ENCODE results near the gene BCL11A. TPM values are rescaled to one million over a fixed set of nuclear protein-coding genes. Genes with fewer than 3 reads are reported as not detected.

BCL11A gene
- total and polyA plus RNA-seq, 7 donors, result 3.6 to 39.6 (median 16.3) TPM

- no peaks in the 10 kb centered on the region for H3K36me3 ChIP-seq
- no peak for TF ChIP-seq POLR2A (IDR thresholded peaks at IDR 0.05)
- H3K4me1 ChIP-seq, result no peaks in the 10 kb centered on the region
- intact Hi-C loops (cut with DNase I), result no loop called here
- no peak overlapping the region for H3K4me3 ChIP-seq
- DNase-seq, result no peak
- no peak overlapping the region for H3K27ac ChIP-seq
- H3K27me3 ChIP-seq, result no peaks in the 10 kb centered on the region
- peaks cover 0 to 2% (median 0%) of the 10 kb centered on the region in 4 donors for H3K9me3 ChIP-seq
- WGBS, 2 donors, result 36 to 69% methylated on average over 10 of the region's 10 CpGs
Observed at GRCh38 chr2:60416221-60417008, 137.0 kb downstream of the BCL11A start.

- intact Hi-C loops (cut with DNase I), result no loop called here
- Histone ChIP-seq H3K9me3 (peaks cover 0 to 2% (median 0%) of the 10 kb centered on the region in 4 donors), H3K4me3 (no peak overlapping the region), H3K27ac (no peak overlapping the region), H3K4me1 (no peaks in the 10 kb centered on the region), H3K27me3 (no peaks in the 10 kb centered on the region), H3K36me3 (no peaks in the 10 kb centered on the region)
- DNase-seq, result no peak
- no peak for TF ChIP-seq POLR2A (IDR thresholded peaks at IDR 0.05)
- TF ChIP-seq, protein P1, sequence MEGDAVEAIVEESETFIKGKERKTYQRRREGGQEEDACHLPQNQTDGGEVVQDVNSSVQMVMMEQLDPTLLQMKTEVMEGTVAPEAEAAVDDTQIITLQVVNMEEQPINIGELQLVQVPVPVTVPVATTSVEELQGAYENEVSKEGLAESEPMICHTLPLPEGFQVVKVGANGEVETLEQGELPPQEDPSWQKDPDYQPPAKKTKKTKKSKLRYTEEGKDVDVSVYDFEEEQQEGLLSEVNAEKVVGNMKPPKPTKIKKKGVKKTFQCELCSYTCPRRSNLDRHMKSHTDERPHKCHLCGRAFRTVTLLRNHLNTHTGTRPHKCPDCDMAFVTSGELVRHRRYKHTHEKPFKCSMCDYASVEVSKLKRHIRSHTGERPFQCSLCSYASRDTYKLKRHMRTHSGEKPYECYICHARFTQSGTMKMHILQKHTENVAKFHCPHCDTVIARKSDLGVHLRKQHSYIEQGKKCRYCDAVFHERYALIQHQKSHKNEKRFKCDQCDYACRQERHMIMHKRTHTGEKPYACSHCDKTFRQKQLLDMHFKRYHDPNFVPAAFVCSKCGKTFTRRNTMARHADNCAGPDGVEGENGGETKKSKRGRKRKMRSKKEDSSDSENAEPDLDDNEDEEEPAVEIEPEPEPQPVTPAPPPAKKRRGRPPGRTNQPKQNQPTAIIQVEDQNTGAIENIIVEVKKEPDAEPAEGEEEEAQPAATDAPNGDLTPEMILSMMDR (IDR thresholded peaks at IDR 0.05), result no peak
- no peak for TF ChIP-seq POLR2AphosphoS5 (IDR thresholded peaks at IDR 0.05)
- TF ChIP-seq EP300 (IDR thresholded peaks at IDR 0.05), result no peak
Observed at GRCh38 chr2:60415814-60416213, 137.6 kb downstream of the BCL11A start.

DNA sequence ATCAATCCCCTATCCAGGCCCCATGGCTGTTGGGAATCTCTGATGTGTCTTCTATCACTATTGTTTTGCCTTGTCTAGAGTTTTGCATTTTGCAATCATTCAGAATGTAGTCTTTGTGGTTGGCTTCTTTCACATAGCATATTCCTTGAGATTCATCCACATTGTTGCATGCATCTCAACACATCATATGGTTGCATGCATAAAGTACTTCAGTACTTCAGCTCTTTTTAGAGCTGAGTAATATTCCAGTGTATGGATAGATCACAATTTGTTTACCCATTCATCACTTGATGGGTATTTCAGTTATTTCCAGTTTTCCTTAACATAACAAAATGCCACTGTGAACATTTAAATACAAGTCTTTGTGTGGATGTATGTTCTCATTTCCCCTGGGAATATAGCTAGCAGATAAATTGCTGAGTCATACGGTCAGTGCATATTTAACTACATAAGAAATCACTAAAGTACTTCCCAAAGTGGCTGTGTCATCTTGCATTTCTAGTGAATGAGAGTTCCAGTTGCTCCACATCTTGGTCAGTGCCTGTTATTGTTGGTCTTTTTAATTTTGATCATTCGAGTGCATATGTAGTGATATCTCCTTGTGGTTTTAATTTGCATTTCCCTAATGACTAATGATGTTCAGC is 138.8 kb downstream of the BCL11A start:
- Histone ChIP-seq H3K27me3 (no peaks in the 10 kb centered on the region), H3K27ac (no peak overlapping the region), H3K4me1 (no peaks in the 10 kb centered on the region), H3K36me3 (no peaks in the 10 kb centered on the region), H3K4me3 (no peak overlapping the region), H3K9me3 (peaks cover 0 to 2% (median 0%) of the 10 kb centered on the region in 4 donors)
- no peak for DNase-seq
- intact Hi-C loops (cut with DNase I), result no loop called here
- 87 to 88% methylated on average over 2 of the region's 2 CpGs for WGBS, 2 donors
- TF ChIP-seq POLR2A (IDR thresholded peaks at IDR 0.05) (no peak), EP300 (IDR thresholded peaks at IDR 0.05) (no peak), POLR2AphosphoS5 (IDR thresholded peaks at IDR 0.05) (no peak)
- TF ChIP-seq, protein P1 (IDR thresholded peaks at IDR 0.05), result no peak

- Histone ChIP-seq H3K27ac (no peak overlapping the region), H3K4me3 (no peak overlapping the region), H3K36me3 (no peaks in the 10 kb centered on the region), H3K4me1 (no peaks in the 10 kb centered on the region), H3K9me3 (peaks cover 0 to 2% (median 0%) of the 10 kb centered on the region in 4 donors), H3K27me3 (no peaks in the 10 kb centered on the region)
- TF ChIP-seq POLR2AphosphoS5 (IDR thresholded peaks at IDR 0.05) (no peak), EP300 (IDR thresholded peaks at IDR 0.05) (no peak), POLR2A (IDR thresholded peaks at IDR 0.05) (no peak)
- TF ChIP-seq, protein P1 (IDR thresholded peaks at IDR 0.05), result no peak
- intact Hi-C loops (cut with DNase I), result no loop called here
- no peak for DNase-seq
- 62 to 87% methylated on average over 6 of the region's 6 CpGs for WGBS, 2 donors
Observed at GRCh38 chr2:60413814-60414168, 139.7 kb downstream of the BCL11A start.

DNA sequence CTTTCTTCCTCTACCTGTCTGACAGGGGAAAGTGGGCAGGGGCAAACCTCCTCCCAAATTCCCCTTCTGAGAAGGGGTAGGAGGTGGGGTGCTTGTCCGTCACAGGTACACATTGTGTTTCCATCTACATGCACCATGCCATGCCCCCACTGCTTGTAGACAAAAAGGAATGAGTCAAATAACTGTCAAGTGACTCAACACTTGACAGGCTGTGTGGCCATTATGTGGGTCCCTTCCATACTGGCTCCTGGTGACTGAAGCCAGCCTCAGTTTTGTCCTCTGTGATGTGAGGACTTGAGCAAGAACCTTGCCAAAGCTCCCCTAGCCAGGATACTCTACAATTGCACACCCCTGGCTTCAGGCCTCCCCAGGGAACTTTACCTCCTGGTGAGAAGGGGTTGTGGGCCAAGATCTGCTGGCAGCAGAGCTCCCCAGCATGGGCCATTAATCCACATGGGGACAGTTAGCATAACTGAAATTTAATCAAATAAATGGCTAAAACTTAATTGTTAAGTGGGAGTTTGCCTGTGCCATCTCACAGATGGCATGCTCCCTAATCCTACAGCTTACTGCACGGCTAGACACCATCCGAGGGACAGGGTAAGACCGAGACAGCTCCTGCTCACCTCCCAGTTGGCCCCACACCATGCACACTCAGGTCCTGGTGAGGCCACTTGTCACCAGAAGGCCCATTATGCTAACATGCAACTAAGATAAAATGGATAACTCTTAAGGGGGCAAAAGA is 140.2 kb downstream of the BCL11A start:
- Histone ChIP-seq H3K27ac (no peak overlapping the region), H3K36me3 (no peaks in the 10 kb centered on the region), H3K4me1 (no peaks in the 10 kb centered on the region), H3K9me3 (peaks cover 0 to 2% (median 0%) of the 10 kb centered on the region in 4 donors), H3K27me3 (no peaks in the 10 kb centered on the region), H3K4me3 (no peak overlapping the region)
- intact Hi-C loops (cut with DNase I), result no loop called here
- TF ChIP-seq POLR2AphosphoS5 (IDR thresholded peaks at IDR 0.05) (no peak), EP300 (IDR thresholded peaks at IDR 0.05) (no peak), POLR2A (IDR thresholded peaks at IDR 0.05) (no peak)
- TF ChIP-seq, protein P1 (IDR thresholded peaks at IDR 0.05), result no peak
- DNase-seq, result no peak
- WGBS, 2 donors, result 85 to 92% methylated on average over 4 of the region's 4 CpGs
